Measurements from ENCODE around the gene PRR35.
A peak's percentile ranks its signal among the peaks of the same experiment; 100 is the strongest.
"Not testable (repeated sequence)": the region's sequence is repeated elsewhere in the genome, so short reads cannot be mapped to it uniquely, and the experiment has no call there.

Gene PRR35

GRCh38 chr16:593807-594206 lies 33.6 kb downstream of the PRR35 start:
- H3K4me3 ChIP-seq (ENCODE audit: low read length), result no peak overlapping the region
- no peak for DNase-seq (ENCODE audit: low read depth)
- no peak for TF ChIP-seq CTCF (conservative IDR thresholded peaks at IDR 0.05; ENCODE audit: low read length)

DNA sequence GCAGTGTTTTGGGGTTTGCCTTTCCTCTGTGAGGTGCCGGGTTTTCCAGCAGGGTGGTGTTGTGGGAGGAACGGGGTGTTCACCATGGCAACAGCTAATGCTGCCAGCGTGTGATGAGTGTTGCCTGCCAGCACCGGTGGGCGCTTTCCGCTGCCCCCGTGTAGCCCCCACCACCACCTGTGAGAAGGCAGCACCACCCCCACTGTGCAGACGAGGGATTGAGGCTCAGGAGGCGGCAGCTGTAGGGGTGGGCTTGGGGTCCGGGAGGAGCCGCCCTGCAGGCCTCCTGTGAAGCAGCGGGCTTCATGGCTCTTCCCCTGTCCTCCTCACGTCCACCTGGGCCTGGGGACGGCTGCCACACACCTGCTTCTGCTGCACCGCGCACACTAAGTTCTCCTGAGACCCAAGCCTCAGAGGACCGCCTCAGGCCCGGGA lies 34.9 kb downstream of the PRR35 start:
- no peak for DNase-seq (ENCODE audit: low read depth)
- no peak overlapping the region for H3K4me3 ChIP-seq (ENCODE audit: low read length)
- no peak for TF ChIP-seq CTCF (conservative IDR thresholded peaks at IDR 0.05; ENCODE audit: low read length)

GRCh38 chr16:595942-596735 lies 35.9 kb downstream of the PRR35 start:
- no peak for TF ChIP-seq CTCF (conservative IDR thresholded peaks at IDR 0.05; ENCODE audit: low read length)
- H3K4me3 ChIP-seq (ENCODE audit: low read length), result no peak overlapping the region
- no peak for DNase-seq (ENCODE audit: low read depth)

DNA sequence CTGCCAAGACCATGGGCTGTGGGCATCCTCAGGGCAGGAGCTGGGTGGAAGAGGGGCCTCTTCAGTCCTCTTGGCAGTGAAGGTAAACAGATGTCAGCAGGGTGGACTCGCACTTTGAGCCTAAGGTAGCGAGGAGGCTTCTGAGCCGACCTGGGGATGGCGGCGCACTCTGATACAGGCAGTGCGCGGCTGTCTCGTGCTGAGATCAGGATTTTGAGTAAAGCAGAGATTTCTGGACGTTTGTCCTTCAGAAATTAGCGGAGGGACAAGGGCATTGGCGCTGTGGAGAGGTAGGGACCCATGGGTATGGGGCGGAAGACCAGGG lies 36.5 kb downstream of the PRR35 start:
- no peak overlapping the region for H3K4me3 ChIP-seq (ENCODE audit: low read length)
- no peak for TF ChIP-seq CTCF (conservative IDR thresholded peaks at IDR 0.05; ENCODE audit: low read length)
- no peak for DNase-seq (ENCODE audit: low read depth)

- DNase-seq (ENCODE audit: low read depth); H3K4me3 ChIP-seq (ENCODE audit: low read length): not testable (repeated sequence)
Observed at GRCh38 chr16:597655-598054, 37.5 kb downstream of the PRR35 start.

GRCh38 chr16:598823-599739 lies 38.9 kb downstream of the PRR35 start:
- no peak for TF ChIP-seq CTCF (conservative IDR thresholded peaks at IDR 0.05; ENCODE audit: low read length)
- DNase-seq (ENCODE audit: low read depth), result no peak
- H3K4me3 ChIP-seq (ENCODE audit: low read length), result no peak overlapping the region

- DNase-seq (ENCODE audit: low read depth), result no peak
- TF ChIP-seq CTCF (conservative IDR thresholded peaks at IDR 0.05; ENCODE audit: low read length), result peak; percentile 25; the same call in 1 of the 2 replicates
- H3K4me3 ChIP-seq (ENCODE audit: low read length), result no peak overlapping the region
Observed at GRCh38 chr16:600781-601180, 40.6 kb downstream of the PRR35 start.
